Measurements from ENCODE around the gene AMMECR1L.
"Not testable (repeated sequence)": the region's sequence is repeated elsewhere in the genome, so short reads cannot be mapped to it uniquely, and the experiment has no call there.

Gene AMMECR1L

GRCh38 chr2:127885780-127886592, at the start of gene AMMECR1L:
AMMECR1L (minus strand) TSS chr2:127885956; CDS start chr2:127874234, 11,722 bp downstream.
- peak; percentile 30 to 41 for DNase-seq (ENCODE audit: low read depth in 2 of 2)

GRCh38 chr2:127935337-127935736, 49.6 kb upstream of the AMMECR1L start:
- no peak for DNase-seq (ENCODE audit: low read depth in 2 of 2)

- no peak for DNase-seq (ENCODE audit: low read depth in 2 of 2)
Measured at GRCh38 chr2:127932199-127932876, 46.6 kb upstream of the AMMECR1L start.

- no peak for DNase-seq (ENCODE audit: low read depth in 2 of 2)
Measured at GRCh38 chr2:127929449-127929848, 43.7 kb upstream of the AMMECR1L start.

- no peak for DNase-seq (ENCODE audit: low read depth in 2 of 2)
Measured at GRCh38 chr2:127927384-127927783, 41.6 kb upstream of the AMMECR1L start.

GRCh38 chr2:127917916-127918315, 32.2 kb upstream of the AMMECR1L start:
- DNase-seq (ENCODE audit: low read depth in 2 of 2) = no peak

- DNase-seq (ENCODE audit: low read depth in 2 of 2) = no peak
Measured at GRCh38 chr2:127913808-127914457, 28.2 kb upstream of the AMMECR1L start.

GRCh38 chr2:127911737-127912136, 26.0 kb upstream of the AMMECR1L start:
- no peak for DNase-seq (ENCODE audit: low read depth in 2 of 2)

GRCh38 chr2:127910415-127910814, 24.7 kb upstream of the AMMECR1L start:
- DNase-seq (ENCODE audit: low read depth in 2 of 2) = no peak

GRCh38 chr2:127909019-127909418, 23.3 kb upstream of the AMMECR1L start:
- DNase-seq (ENCODE audit: low read depth in 2 of 2) = no peak

GRCh38 chr2:127907733-127908400, 22.1 kb upstream of the AMMECR1L start:
- not testable (repeated sequence) for DNase-seq (ENCODE audit: low read depth in 2 of 2)

GRCh38 chr2:127906206-127906926, 20.6 kb upstream of the AMMECR1L start:
- DNase-seq (ENCODE audit: low read depth in 2 of 2) = no peak

- DNase-seq (ENCODE audit: low read depth in 2 of 2) = no peak
Measured at GRCh38 chr2:127901339-127902056, 15.7 kb upstream of the AMMECR1L start.

GRCh38 chr2:127897531-127898211, 11.9 kb upstream of the AMMECR1L start:
- no peak for DNase-seq (ENCODE audit: low read depth in 2 of 2)

- DNase-seq (ENCODE audit: low read depth in 2 of 2) = no peak
Measured at GRCh38 chr2:127893494-127893893, 7.7 kb upstream of the AMMECR1L start.

GRCh38 chr2:127893033-127893432, 7.3 kb upstream of the AMMECR1L start:
- no peak for DNase-seq (ENCODE audit: low read depth in 2 of 2)

GRCh38 chr2:127891811-127892210, 6.1 kb upstream of the AMMECR1L start:
- DNase-seq (ENCODE audit: low read depth in 2 of 2) = no peak

GRCh38 chr2:127890756-127891155, 5.0 kb upstream of the AMMECR1L start:
- DNase-seq (ENCODE audit: low read depth in 2 of 2) = not testable (repeated sequence)

GRCh38 chr2:127888772-127889171, 3.0 kb upstream of the AMMECR1L start:
- no peak for DNase-seq (ENCODE audit: low read depth in 2 of 2)

- no peak for DNase-seq (ENCODE audit: low read depth in 2 of 2)
Measured at GRCh38 chr2:127887776-127888130, 2.0 kb upstream of the AMMECR1L start.

All from stimulated activated CD8-positive, alpha-beta memory T cell treated with anti-CD3 and anti-CD28 coated beads, Interleukin-7, amount 100 ng/mL, for 1 hour (primary cell).